Stimulated activated CD4-positive, alpha-beta T cell treated with anti-CD3 and anti-CD28 coated beads, Interleukin-1b, Interleukin-23, amount 100 ng/mL, for 24 hours (primary cell): ENCODE data around the gene TMEM59.

Experiments
- DNase-seq, 4 experiments: peaks; one replicate each; pipeline ENCODE4 v3.0.0-alpha.2; 2020; ENCODE audit warnings: low read depth in 4 of 4, low spot score in 1 of 4

TMEM59 gene

DNA sequence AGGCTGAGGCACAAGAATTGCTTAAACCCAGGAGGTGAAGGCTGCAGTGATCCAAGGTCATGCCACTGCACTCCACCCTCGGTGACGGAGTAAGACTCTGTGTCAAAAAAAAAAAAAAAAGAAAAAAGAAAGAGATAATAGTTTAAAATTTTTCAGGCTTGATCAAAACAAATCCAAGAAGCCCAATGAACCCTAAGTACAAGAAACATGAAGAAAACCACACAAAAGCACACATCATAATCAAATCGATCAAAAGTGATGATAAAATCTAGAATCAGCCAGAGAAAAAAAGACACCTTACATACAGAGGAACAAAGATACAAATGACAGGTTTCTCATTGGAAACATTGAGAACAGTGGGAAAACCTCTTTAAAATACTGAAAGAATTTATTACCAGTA, 66.5 kb downstream of the TMEM59 start:
- DNase-seq: no peak

DNA sequence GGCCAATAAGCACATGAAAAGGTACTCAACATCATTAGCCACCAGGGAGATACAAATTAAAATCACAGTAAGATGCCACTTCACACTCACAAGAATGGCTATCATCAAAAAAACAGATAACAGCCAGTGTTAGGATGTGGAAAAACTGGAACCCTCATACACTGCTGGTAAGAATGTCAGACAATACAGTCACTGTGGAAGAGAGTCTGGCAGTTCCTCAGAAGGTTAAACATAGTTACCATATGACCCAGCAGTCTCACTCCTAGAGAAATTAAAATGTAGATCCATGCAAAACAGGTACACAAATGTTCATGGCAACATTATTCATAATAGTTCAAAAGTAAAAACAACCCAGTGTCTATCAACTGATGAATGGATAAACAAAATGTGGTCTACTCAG, 68.3 kb downstream of the TMEM59 start:
- no peak for DNase-seq

DNA sequence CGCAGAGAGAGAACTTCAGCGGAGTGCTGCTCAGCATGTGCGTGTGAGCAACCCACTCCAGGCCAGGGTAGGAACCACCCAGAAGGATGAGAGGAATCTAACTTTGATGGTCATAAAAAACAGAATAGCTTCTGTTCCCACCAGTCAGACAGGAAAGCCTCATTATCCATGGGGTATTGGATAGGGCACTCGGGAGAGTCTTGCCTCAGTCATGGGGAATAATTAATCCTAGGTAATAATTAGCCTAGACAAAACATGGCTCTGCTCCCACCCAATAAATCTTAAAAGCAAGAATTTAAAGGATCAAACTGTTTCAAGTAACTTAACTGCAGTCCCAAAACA, 70.3 kb downstream of the TMEM59 start:
- DNase-seq: no peak

DNA sequence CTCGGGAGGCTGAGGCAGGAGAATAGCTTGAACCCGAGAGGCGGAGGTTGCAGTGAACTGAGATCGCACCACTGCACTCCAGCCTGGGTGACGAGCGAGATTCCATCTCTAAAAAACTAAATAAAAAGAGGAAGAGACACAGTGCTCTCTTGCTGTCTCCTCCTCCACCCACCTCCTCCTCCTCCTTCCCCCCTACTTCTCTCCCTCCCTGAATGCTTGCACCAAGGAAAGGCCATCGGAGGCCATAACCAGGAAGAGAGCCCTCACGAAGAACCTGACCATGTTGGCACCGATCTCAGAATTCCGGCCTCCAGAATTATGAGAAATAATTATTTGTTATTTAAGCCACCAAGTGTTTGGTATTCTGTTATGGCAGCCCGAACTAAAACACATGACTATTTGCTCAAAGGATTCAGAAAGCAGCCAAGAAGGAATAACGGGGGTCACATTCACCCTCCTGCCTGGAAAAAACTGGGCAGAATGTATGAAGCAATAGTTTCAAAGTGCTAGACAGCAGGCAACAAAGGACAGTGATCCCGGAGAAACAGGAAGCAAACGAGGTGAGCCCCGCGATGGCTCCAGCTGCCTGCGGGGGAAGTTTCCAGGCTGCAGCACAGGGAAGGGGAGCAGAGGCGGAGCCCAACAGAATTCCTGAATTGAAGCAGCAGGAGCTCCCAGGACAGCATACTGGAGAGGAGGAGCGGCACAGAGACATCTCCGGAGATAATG, 70.8 kb downstream of the TMEM59 start:
- no peak for DNase-seq

DNA sequence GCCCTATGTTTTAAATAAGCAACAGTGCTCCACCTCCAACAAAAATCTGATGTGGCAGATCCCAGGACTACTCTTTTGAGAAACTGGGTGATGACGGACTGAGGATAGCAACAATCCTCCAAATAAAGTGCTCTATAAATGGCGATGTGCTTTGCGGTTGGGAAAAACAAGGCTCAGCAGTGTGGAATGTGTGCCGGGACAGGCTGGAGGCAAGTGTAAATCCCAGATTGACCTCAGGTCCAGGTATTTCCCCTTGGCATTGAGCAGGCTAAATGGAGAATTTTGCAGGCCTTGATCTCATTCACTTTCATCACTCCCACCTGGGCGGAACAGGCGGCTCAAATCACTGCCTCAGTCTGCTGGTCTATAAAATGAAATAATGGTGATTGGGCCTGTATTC, 71.8 kb downstream of the TMEM59 start:
- no peak for DNase-seq

DNA sequence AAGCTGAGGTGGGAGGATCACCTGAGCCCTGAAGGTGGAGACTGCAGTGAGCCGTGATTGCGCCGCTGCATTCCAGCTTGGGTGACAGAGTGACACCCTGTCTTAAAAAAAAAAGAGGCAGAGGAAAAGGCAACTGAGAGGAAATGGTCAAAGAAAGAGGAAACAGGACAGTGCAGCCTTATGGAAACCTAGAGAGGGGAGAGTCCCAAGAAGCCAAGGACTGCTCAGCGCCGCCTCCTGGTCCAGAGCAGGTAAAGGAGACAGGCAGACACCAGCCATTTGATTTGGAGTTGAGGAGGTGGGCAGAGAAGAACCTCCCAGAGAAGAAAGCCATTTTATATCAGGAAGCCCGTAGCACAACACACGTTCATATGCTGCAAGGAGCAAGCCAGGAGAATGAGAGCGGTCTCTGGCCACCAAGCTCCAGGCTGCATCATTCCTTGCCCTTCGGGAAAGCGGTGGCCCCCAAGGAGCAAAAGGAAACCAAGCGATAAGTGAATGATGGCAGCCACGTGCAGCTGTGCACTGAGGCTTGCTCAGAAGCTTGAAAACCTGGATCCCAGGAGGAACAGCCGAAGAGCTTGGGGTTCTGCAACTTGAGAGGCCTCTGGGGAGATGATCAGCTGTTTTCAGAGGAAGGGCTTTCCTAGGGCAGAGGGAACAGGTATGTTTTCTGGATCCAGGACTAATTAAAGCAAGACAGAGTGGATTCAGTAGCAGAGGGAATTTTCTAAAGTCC, 73.1 kb downstream of the TMEM59 start:
- no peak for DNase-seq
